HG02588 (cell line): ENCODE data around the gene MPZL1.

Experiments
- ATAC-seq: cut with Tn5 transposase; IDR thresholded peaks from one replicate; pipeline ENCODE4 v1.9.1; 2021; ENCODE audit warnings: mild to moderate bottlenecking, moderate library complexity; ENCODE audit not compliant: unreplicated experiment

Gene MPZL1

GRCh38 chr1:167747988-167748387 is 26.2 kb downstream of the MPZL1 start:
- no peak for ATAC-seq

GRCh38 chr1:167748906-167749305 is 27.1 kb downstream of the MPZL1 start:
- no peak for ATAC-seq

GRCh38 chr1:167749741-167750140 is 28.0 kb downstream of the MPZL1 start:
- no peak for ATAC-seq

GRCh38 chr1:167750641-167751040 is 28.9 kb downstream of the MPZL1 start:
- no peak for ATAC-seq

GRCh38 chr1:167751676-167752075 is 29.9 kb downstream of the MPZL1 start:
- no peak for ATAC-seq

GRCh38 chr1:167752219-167752985 is 30.6 kb downstream of the MPZL1 start:
- peak; percentile 24 for ATAC-seq

- no peak for ATAC-seq
These were observed 33.9 kb downstream of the MPZL1 start for GRCh38 chr1:167755654-167756053.

- no peak for ATAC-seq
These were observed 35.1 kb downstream of the MPZL1 start for GRCh38 chr1:167756730-167757405.

- ATAC-seq: no peak
These were observed 35.9 kb downstream of the MPZL1 start for GRCh38 chr1:167757433-167758309.

- ATAC-seq: no peak
These were observed 39.6 kb downstream of the MPZL1 start for GRCh38 chr1:167761400-167761799.

- no peak for ATAC-seq
These were observed 40.4 kb downstream of the MPZL1 start for GRCh38 chr1:167762061-167762746.

GRCh38 chr1:167763525-167764220 is 41.9 kb downstream of the MPZL1 start:
- no peak for ATAC-seq

- no peak for ATAC-seq
These were observed 42.9 kb downstream of the MPZL1 start for GRCh38 chr1:167764458-167765330.

GRCh38 chr1:167765496-167765895 is 43.7 kb downstream of the MPZL1 start:
- ATAC-seq: no peak

- no peak for ATAC-seq
These were observed 44.8 kb downstream of the MPZL1 start for GRCh38 chr1:167766538-167766937.

GRCh38 chr1:167767761-167768160 is 46.0 kb downstream of the MPZL1 start:
- no peak for ATAC-seq

- no peak for ATAC-seq
These were observed 48.3 kb downstream of the MPZL1 start for GRCh38 chr1:167770127-167770526.

- no peak for ATAC-seq
These were observed 50.7 kb downstream of the MPZL1 start for GRCh38 chr1:167772436-167772835.

GRCh38 chr1:167773516-167773915 is 51.7 kb downstream of the MPZL1 start:
- ATAC-seq: no peak
